Fibroblast of lung (primary cell): ENCODE data around the gene TRPM3. TPM values are rescaled to one million over a fixed set of nuclear protein-coding genes. Genes with fewer than 3 reads are reported as not detected.

ENCODE experiments used
- DNase-seq, 2 donors: peaks; one replicate each; pipeline versions ENCODE4 v3.0.0 to v3.0.0-alpha.2; 2010; ENCODE audit warnings: low read depth in 2 of 2
- H2AFZ ChIP-seq: 2 replicates; pipeline ENCODE4 v1.5.1; 2012; ENCODE audit warnings: low read length, control low read depth, inconsistent platforms
- H3K27ac ChIP-seq: 2 replicates; pipeline ENCODE4 v1.5.1; 2011; ENCODE audit warnings: low read length, control low read depth; ENCODE audit not compliant: insufficient read depth
- H3K27me3 ChIP-seq: 2 replicates; pipeline ENCODE4 v1.5.1; 2011; ENCODE audit warnings: mild to moderate bottlenecking, low read length; ENCODE audit not compliant: control insufficient read depth, insufficient read depth
- H3K36me3 ChIP-seq: 2 replicates; pipeline ENCODE4 v1.5.1; 2011; ENCODE audit warnings: low read length; ENCODE audit not compliant: control insufficient read depth, insufficient read depth
- H3K4me1 ChIP-seq: 2 replicates; pipeline ENCODE4 v1.5.1; 2011; ENCODE audit warnings: low read length; ENCODE audit not compliant: control insufficient read depth, insufficient read depth; ENCODE audit errors: extremely low read depth
- H3K4me2 ChIP-seq: 2 replicates; pipeline ENCODE4 v1.5.1; 2011; ENCODE audit warnings: low read length, control low read depth; ENCODE audit not compliant: insufficient read depth; ENCODE audit errors: extremely low read depth
- H3K4me3 ChIP-seq, 4 experiments: fragments of 200-600 bp in 1 of 4; sonication (generic) in 1 of 4; replicated peaks in 1 of 4; 2 replicates each; pipeline ENCODE4 v1.5.1; 2011 to 2016; ENCODE audit warnings: low read length in 4 of 4, low read depth in 3 of 4, mild to moderate bottlenecking in 3 of 4, control low read depth in 2 of 4, inconsistent platforms in 1 of 4, mixed read lengths in 1 of 4; ENCODE audit not compliant: insufficient read depth in 1 of 4; ENCODE audit errors: control extremely low read depth in 1 of 4
- H3K79me2 ChIP-seq: 2 replicates; pipeline ENCODE4 v1.5.1; 2012; ENCODE audit warnings: mild to moderate bottlenecking, low read length, inconsistent platforms; ENCODE audit not compliant: control insufficient read depth, insufficient read depth
- H3K9ac ChIP-seq: 2 replicates; pipeline ENCODE4 v1.5.1; 2011; ENCODE audit warnings: mild to moderate bottlenecking, low read length, control low read depth; ENCODE audit not compliant: insufficient read depth
- H3K9me3 ChIP-seq: 2 replicates; pipeline ENCODE4 v1.5.1; 2012; ENCODE audit warnings: low read depth, low read length; ENCODE audit not compliant: control insufficient read depth, insufficient read depth
- H4K20me1 ChIP-seq: 2 replicates; pipeline ENCODE4 v1.5.1; 2011; ENCODE audit warnings: low read length; ENCODE audit not compliant: control insufficient read depth, insufficient read depth; ENCODE audit errors: extremely low read depth
- EZH2 ChIP-seq: IDR thresholded peaks from 2 replicates; pipeline ENCODE4 v1.5.1; 2012; ENCODE audit warnings: low read length, control low read depth, mild to moderate bottlenecking; ENCODE audit errors: missing control alignments
- polyA plus RNA-seq, 2 donors: library from polyadenylated mRNA; depleted of rRNA in 1 of 2; stranded (reverse) in 1 of 2; unstranded in 1 of 2; fragments of >200 nt; gene quantifications; 2 replicates each; pipeline ENCODE4 v1.2.1, GENCODE V29; 2011 to 2012; ENCODE audit warnings: missing spikeins in 1 of 2
- total RNA-seq: library from RNA; depleted of rRNA; stranded (reverse); fragments of >200 nt; gene quantifications from 2 replicates; pipeline ENCODE4 v1.2.1, GENCODE V29; 2014
- TF ChIP-seq, protein P1 (sequence below), 2 donors: IDR thresholded peaks in 1 of 2; conservative IDR thresholded peaks in 1 of 2; 1 replicate in 1 of 2; 2 replicates in 1 of 2; pipeline ENCODE4 v1.5.1; 2011 to 2012; ENCODE audit warnings: low read length in 2 of 2, control low read depth in 1 of 2, inconsistent platforms in 1 of 2, low read depth in 1 of 2, mild to moderate bottlenecking in 1 of 2

The TRPM3 gene
- total and polyA plus RNA-seq, 2 donors (not counting 1 experiment from before 2014, with no cell fraction given), result 0.05 to 0.50 TPM

GRCh38 chr9:70987986-70988385, 133.4 kb downstream of the TRPM3 start:
- H3K27me3 ChIP-seq, result no peaks in the 10 kb centered on the region
- no peaks in the 10 kb centered on the region for H3K36me3 ChIP-seq
- H4K20me1 ChIP-seq, result no peaks in the 10 kb centered on the region
- H3K9ac ChIP-seq, result no peak overlapping the region
- H3K4me2 ChIP-seq, result no peak overlapping the region
- no peak overlapping the region for H3K27ac ChIP-seq
- H3K79me2 ChIP-seq, result no peaks in the 10 kb centered on the region
- no peaks in the 10 kb centered on the region for H3K4me1 ChIP-seq
- no peak overlapping the region for H3K4me3 ChIP-seq
- H2AFZ ChIP-seq, result no peak overlapping the region
- DNase-seq, result peak; percentile 68 to 72
- no peak for TF ChIP-seq EZH2
- TF ChIP-seq, protein P1, sequence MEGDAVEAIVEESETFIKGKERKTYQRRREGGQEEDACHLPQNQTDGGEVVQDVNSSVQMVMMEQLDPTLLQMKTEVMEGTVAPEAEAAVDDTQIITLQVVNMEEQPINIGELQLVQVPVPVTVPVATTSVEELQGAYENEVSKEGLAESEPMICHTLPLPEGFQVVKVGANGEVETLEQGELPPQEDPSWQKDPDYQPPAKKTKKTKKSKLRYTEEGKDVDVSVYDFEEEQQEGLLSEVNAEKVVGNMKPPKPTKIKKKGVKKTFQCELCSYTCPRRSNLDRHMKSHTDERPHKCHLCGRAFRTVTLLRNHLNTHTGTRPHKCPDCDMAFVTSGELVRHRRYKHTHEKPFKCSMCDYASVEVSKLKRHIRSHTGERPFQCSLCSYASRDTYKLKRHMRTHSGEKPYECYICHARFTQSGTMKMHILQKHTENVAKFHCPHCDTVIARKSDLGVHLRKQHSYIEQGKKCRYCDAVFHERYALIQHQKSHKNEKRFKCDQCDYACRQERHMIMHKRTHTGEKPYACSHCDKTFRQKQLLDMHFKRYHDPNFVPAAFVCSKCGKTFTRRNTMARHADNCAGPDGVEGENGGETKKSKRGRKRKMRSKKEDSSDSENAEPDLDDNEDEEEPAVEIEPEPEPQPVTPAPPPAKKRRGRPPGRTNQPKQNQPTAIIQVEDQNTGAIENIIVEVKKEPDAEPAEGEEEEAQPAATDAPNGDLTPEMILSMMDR (conservative IDR thresholded peaks at IDR 0.05 in 1 of 2, IDR thresholded peaks at IDR 0.05 in 1 of 2; ENCODE audit: low read depth in 1 of 2, low read length in 2 of 2), result no peak
- H3K9me3 ChIP-seq, result no peaks in the 10 kb centered on the region

DNA sequence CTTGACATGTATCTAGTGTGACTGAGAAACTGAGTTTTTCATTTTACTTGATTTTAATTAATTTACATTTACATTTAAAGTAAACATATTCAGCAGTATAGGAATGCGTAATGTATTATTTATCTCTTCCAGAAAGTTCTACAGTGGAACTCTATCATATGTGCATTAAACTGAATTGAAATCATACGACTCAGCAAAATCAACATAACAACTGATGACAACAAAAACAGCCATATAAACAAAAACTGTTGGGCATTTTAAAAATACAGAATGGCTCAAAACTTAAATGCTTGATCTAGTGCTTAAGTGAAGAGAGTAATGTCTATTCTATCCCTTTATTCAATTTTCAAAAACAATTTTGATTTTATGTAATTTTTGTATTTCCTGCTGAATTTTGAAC, 134.4 kb downstream of the TRPM3 start:
- Histone ChIP-seq H4K20me1 (no peaks in the 10 kb centered on the region), H3K4me2 (no peak overlapping the region), H3K27me3 (no peaks in the 10 kb centered on the region), H3K9me3 (no peaks in the 10 kb centered on the region), H3K4me3 (no peak overlapping the region), H3K36me3 (no peaks in the 10 kb centered on the region), H3K27ac (no peak overlapping the region), H3K9ac (no peak overlapping the region), H2AFZ (no peak overlapping the region), H3K79me2 (no peaks in the 10 kb centered on the region), H3K4me1 (no peaks in the 10 kb centered on the region)
- TF ChIP-seq EZH2, result no peak
- TF ChIP-seq, protein P1 (conservative IDR thresholded peaks at IDR 0.05 in 1 of 2, IDR thresholded peaks at IDR 0.05 in 1 of 2; ENCODE audit: low read depth in 1 of 2, low read length in 2 of 2), result no peak
- DNase-seq, result no peak

DNA sequence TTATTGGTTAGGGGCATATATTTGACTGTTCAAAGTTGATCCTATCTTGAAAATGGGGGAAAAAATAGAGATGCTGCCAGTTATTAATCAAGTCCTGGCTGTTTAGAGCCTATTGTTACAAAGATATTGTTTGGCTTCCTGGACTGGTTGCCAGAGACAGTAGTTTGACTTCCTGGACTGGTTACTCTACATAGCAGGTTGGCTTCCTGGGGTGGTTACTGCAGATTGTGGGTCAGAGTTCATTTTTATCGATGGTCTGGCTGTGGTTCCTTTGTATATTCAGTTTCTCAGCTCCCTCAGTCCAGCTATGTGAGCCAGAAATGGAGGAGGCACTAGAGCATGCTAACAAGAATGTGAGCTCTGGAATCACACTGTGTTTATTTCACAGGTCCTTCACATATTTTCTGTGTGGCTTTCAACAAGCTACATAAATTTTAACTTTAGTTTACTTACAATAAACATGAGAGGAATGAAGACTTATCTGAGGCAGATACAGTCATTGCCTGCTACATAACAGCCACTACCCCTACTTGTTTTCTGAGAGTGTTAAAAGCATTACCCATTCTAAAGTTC, 137.6 kb downstream of the TRPM3 start:
- Histone ChIP-seq H3K79me2 (no peaks in the 10 kb centered on the region), H3K4me2 (no peak overlapping the region), H3K4me1 (no peaks in the 10 kb centered on the region), H3K27me3 (no peaks in the 10 kb centered on the region), H3K27ac (no peak overlapping the region), H3K36me3 (no peaks in the 10 kb centered on the region), H3K4me3 (no peak overlapping the region), H3K9me3 (no peaks in the 10 kb centered on the region), H2AFZ (no peak overlapping the region), H4K20me1 (no peaks in the 10 kb centered on the region), H3K9ac (no peak overlapping the region)
- peak in 1 of 2 donors; percentile 11 for DNase-seq
- TF ChIP-seq EZH2, result no peak
- TF ChIP-seq, protein P1 (conservative IDR thresholded peaks at IDR 0.05 in 1 of 2, IDR thresholded peaks at IDR 0.05 in 1 of 2; ENCODE audit: low read depth in 1 of 2, low read length in 2 of 2), result no peak
